Uterus (tissue), 2 donors: ENCODE results near the gene MDM4.

ENCODE experiments used
- CTCF ChIP-seq, 4 experiments: fragments of 200-600 bp in 2 of 4; fragments of 450-650 bp in 2 of 4; sonication (generic) in 2 of 4; IDR thresholded peaks; one replicate each; pipeline ENCODE4 v1.5.1; 2016 to 2019; ENCODE audit warnings: antibody characterized with exemption in 4 of 4, mild to moderate bottlenecking in 2 of 4, moderate library complexity in 1 of 4
- POLR2A ChIP-seq, 2 donors: fragments of 450-650 bp; IDR thresholded peaks; one replicate each; pipeline ENCODE4 v1.6.1; 2016; ENCODE audit warnings: antibody characterized with exemption in 2 of 2, mild to moderate bottlenecking in 1 of 2, moderate library complexity in 1 of 2

- no peak for TF ChIP-seq CTCF (IDR thresholded peaks at IDR 0.05)
- TF ChIP-seq POLR2A (IDR thresholded peaks at IDR 0.05) = no peak
These were observed 75.4 kb downstream of the MDM4 start for GRCh38 chr1:204591473-204592090.
